Neural progenitor cell (in vitro differentiated cells): ENCODE results near the gene TTC9.

Experiments
- EZH2 ChIP-seq: fragments of 200-600 bp; sonication (generic); IDR thresholded peaks from 2 replicates; pipeline ENCODE4 v1.6.1; 2017; ENCODE audit warnings: antibody characterized with exemption, mild to moderate bottlenecking, moderate library complexity
- EZH2phosphoT487 ChIP-seq: fragments of 200-600 bp; sonication (generic); IDR thresholded peaks from 2 replicates; pipeline ENCODE4 v1.6.1; 2017; ENCODE audit warnings: antibody characterized with exemption
- TF ChIP-seq, protein P1 (sequence below): fragments of 200-600 bp; sonication (generic); IDR thresholded peaks from 2 replicates; pipeline ENCODE4 v1.5.1; 2017; ENCODE audit warnings: antibody characterized with exemption, mild to moderate bottlenecking

DNA sequence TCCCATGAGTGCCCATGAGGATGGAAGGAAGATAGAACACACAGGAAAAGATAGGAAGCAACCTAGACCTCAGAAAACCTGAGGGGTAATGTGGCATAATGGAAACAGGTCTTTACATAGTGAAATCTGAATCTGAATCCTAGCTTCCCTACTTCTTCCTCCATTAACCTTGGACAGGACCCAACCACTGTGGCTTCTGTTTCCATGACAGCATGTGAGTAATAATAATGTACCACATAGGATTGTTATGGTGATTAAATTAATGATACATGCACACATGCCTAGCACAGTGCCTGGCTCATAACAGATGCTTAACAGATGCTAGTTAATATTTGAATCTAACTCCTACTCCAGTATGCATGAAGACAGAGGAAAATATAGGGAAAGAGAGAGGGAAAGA, 11.2 kb downstream of the TTC9 start:
- TF ChIP-seq, protein P1, sequence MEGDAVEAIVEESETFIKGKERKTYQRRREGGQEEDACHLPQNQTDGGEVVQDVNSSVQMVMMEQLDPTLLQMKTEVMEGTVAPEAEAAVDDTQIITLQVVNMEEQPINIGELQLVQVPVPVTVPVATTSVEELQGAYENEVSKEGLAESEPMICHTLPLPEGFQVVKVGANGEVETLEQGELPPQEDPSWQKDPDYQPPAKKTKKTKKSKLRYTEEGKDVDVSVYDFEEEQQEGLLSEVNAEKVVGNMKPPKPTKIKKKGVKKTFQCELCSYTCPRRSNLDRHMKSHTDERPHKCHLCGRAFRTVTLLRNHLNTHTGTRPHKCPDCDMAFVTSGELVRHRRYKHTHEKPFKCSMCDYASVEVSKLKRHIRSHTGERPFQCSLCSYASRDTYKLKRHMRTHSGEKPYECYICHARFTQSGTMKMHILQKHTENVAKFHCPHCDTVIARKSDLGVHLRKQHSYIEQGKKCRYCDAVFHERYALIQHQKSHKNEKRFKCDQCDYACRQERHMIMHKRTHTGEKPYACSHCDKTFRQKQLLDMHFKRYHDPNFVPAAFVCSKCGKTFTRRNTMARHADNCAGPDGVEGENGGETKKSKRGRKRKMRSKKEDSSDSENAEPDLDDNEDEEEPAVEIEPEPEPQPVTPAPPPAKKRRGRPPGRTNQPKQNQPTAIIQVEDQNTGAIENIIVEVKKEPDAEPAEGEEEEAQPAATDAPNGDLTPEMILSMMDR, result no peak
- TF ChIP-seq EZH2, result no peak
- no peak for TF ChIP-seq EZH2phosphoT487
